IMR-90 (cell line): ENCODE measurements around the gene TMPRSS7. TPM values are rescaled to one million over a fixed set of nuclear protein-coding genes. Genes with fewer than 3 reads are reported as not detected.

Experiments used
- ATAC-seq: fragments of 200-7000 bp; cut with Tn5 transposase; 2 replicates; pipeline ENCODE4 v1.9.1; 2020; ENCODE audit warnings: low read depth, mild to moderate bottlenecking, moderate library complexity
- BruUV-seq: library from RNA; stranded (reverse); fragments of 400-500 nt; replicated peaks from 2 replicates; lab custom pipeline; 2021; lab: Mats Ljungman, UMichigan
- CTCF ChIA-PET: fragments of 300-600 bp; formaldehyde crosslinking; extraction: SDS; loops from one replicate; lab custom pipeline; 2021; ENCODE audit warnings: antibody characterized with exemption; lab: Yijun Ruan, JAX
- POLR2A ChIA-PET: fragments of 300-600 bp; sonication (Branson Sonifier 250); formaldehyde crosslinking; loops from one replicate; lab custom pipeline; 2022; ENCODE audit warnings: antibody characterized with exemption; ENCODE audit not compliant: unreplicated experiment; lab: Charles Lee
- DNase-seq: peaks from one replicate; pipeline ENCODE4 v3.0.0; 2013
- H2AFZ ChIP-seq: replicated peaks from 2 replicates; pipeline ENCODE3; 2013; ENCODE audit warnings: low read length, mild to moderate bottlenecking; ENCODE audit not compliant: poor library complexity
- H2AK5ac ChIP-seq: 2 replicates; pipeline ENCODE4 v1.6.1; 2013; ENCODE audit warnings: low read depth, low read length, inconsistent platforms
- H2AK9ac ChIP-seq: replicated peaks from 2 replicates; pipeline ENCODE3; 2013; ENCODE audit warnings: mild to moderate bottlenecking, low read depth, low read length, moderate library complexity; ENCODE audit not compliant: poor library complexity
- H2BK120ac ChIP-seq: 2 replicates; pipeline ENCODE4 v1.6.1; 2013; ENCODE audit warnings: low read depth, low read length, inconsistent platforms
- H2BK15ac ChIP-seq: 3 replicates; pipeline ENCODE4 v1.6.1; 2013; ENCODE audit warnings: low read depth, low read length, inconsistent platforms
- H2BK20ac ChIP-seq: 2 replicates; pipeline ENCODE4 v1.6.1; 2013; ENCODE audit warnings: low read depth, mild to moderate bottlenecking, inconsistent platforms, low read length, moderate library complexity
- H2BK5ac ChIP-seq: 2 replicates; pipeline ENCODE4 v1.6.1; 2013; ENCODE audit warnings: mild to moderate bottlenecking, low read depth, low read length, inconsistent platforms; ENCODE audit not compliant: poor library complexity, severe bottlenecking
- H3K14ac ChIP-seq: replicated peaks from 2 replicates; pipeline ENCODE4 v1.6.1; 2013; ENCODE audit warnings: low read depth, low read length, inconsistent platforms
- H3K18ac ChIP-seq: 2 replicates; pipeline ENCODE4 v1.6.1; 2013; ENCODE audit warnings: low read depth, low read length, control low read depth
- H3K23ac ChIP-seq: 2 replicates; pipeline ENCODE4 v1.6.1; 2013; ENCODE audit warnings: low read depth, low read length, inconsistent platforms
- H3K27ac ChIP-seq: 2 replicates; pipeline ENCODE4 v1.5.1; 2013; ENCODE audit warnings: mild to moderate bottlenecking, control low read depth, low read length; ENCODE audit not compliant: insufficient read depth
- H3K27me3 ChIP-seq: 2 replicates; pipeline ENCODE4 v1.6.1; 2013; ENCODE audit warnings: low read length; ENCODE audit not compliant: control insufficient read depth, insufficient read depth
- H3K36me3 ChIP-seq: 2 replicates; pipeline ENCODE4 v1.6.1; 2013; ENCODE audit warnings: low read length, mixed read lengths; ENCODE audit not compliant: control insufficient read depth, insufficient read depth
- H3K4ac ChIP-seq: 2 replicates; pipeline ENCODE4 v1.6.1; 2013; ENCODE audit warnings: low read depth, low read length, inconsistent platforms
- H3K4me1 ChIP-seq: 2 replicates; pipeline ENCODE4 v1.6.1; 2013; ENCODE audit warnings: low read length, mixed read lengths; ENCODE audit not compliant: control insufficient read depth, insufficient read depth
- H3K4me2 ChIP-seq: 2 replicates; pipeline ENCODE4 v1.6.1; 2013; ENCODE audit warnings: low read depth, mild to moderate bottlenecking, control low read depth, low read length, moderate library complexity
- H3K4me3 ChIP-seq: 2 replicates; pipeline ENCODE4 v1.5.1; 2013; ENCODE audit warnings: low read depth, mild to moderate bottlenecking, control low read depth, low read length, moderate library complexity; ENCODE audit not compliant: insufficient read depth
- H3K56ac ChIP-seq: 2 replicates; pipeline ENCODE4 v1.6.1; 2013; ENCODE audit warnings: low read length, inconsistent platforms; ENCODE audit not compliant: insufficient read depth; ENCODE audit errors: extremely low read depth
- H3K79me1 ChIP-seq, 2 experiments: 2 replicates each; pipeline ENCODE4 v1.6.1; 2013; ENCODE audit warnings: low read length in 2 of 2, inconsistent platforms in 1 of 2, low read depth in 1 of 2
- H3K9ac ChIP-seq: 2 replicates; pipeline ENCODE4 v1.6.1; 2013; ENCODE audit warnings: low read depth, low read length, control low read depth
- H3K9me1 ChIP-seq: 2 replicates; pipeline ENCODE4 v1.6.1; 2013; ENCODE audit warnings: low read length, inconsistent platforms; ENCODE audit not compliant: insufficient read depth
- H3K9me3 ChIP-seq: 2 replicates; pipeline ENCODE4 v1.6.1; 2013; ENCODE audit warnings: low read length; ENCODE audit not compliant: control insufficient read depth, insufficient read depth
- H4K20me1 ChIP-seq: 2 replicates; pipeline ENCODE4 v1.6.1; 2013; ENCODE audit warnings: low read length, inconsistent platforms; ENCODE audit not compliant: insufficient read depth
- H4K5ac ChIP-seq: 2 replicates; pipeline ENCODE4 v1.6.1; 2013; ENCODE audit warnings: mild to moderate bottlenecking, low read depth, low read length, control low read depth
- H4K8ac ChIP-seq, 2 experiments: 2 replicates each; pipeline ENCODE4 v1.6.1; 2013; ENCODE audit warnings: low read depth in 2 of 2, low read length in 2 of 2, control low read depth in 1 of 2, inconsistent platforms in 1 of 2
- H4K91ac ChIP-seq: 2 replicates; pipeline ENCODE4 v1.6.1; 2013; ENCODE audit warnings: low read depth, low read length, inconsistent platforms; ENCODE audit not compliant: insufficient read depth
- BHLHE40 ChIP-seq: fragments of 150-350 bp; IDR thresholded peaks from 2 replicates; pipeline ENCODE4 v1.6.1; 2016; ENCODE audit warnings: mild to moderate bottlenecking, low read depth, low read length
- CEBPB ChIP-seq: IDR thresholded peaks from 2 replicates; pipeline ENCODE4 v1.6.1; 2012; ENCODE audit warnings: low read depth, low read length, improper control_type of control experiment
- FOS ChIP-seq: fragments of 150-350 bp; IDR thresholded peaks from 2 replicates; pipeline ENCODE4 v1.6.1; 2016; ENCODE audit warnings: low read depth, low read length
- MAFK ChIP-seq: IDR thresholded peaks from 2 replicates; pipeline ENCODE4 v1.6.1; 2012; ENCODE audit warnings: low read depth, low read length, improper control_type of control experiment
- MAZ ChIP-seq: IDR thresholded peaks from 2 replicates; pipeline ENCODE4 v1.6.1; 2012; ENCODE audit warnings: low read depth, mild to moderate bottlenecking, low read length, improper control_type of control experiment, moderate library complexity, borderline replicate concordance
- NFE2L2 ChIP-seq: fragments of 150-350 bp; IDR thresholded peaks from 2 replicates; pipeline ENCODE4 v1.6.1; 2016; ENCODE audit warnings: low read depth, mild to moderate bottlenecking, low read length
- RAD21 ChIP-seq: IDR thresholded peaks from 2 replicates; pipeline ENCODE4 v1.6.1; 2012; ENCODE audit warnings: low read length, improper control_type of control experiment
- RCOR1 ChIP-seq: IDR thresholded peaks from 2 replicates; pipeline ENCODE4 v1.6.1; 2012; ENCODE audit warnings: mild to moderate bottlenecking, low read length, improper control_type of control experiment; ENCODE audit not compliant: insufficient replicate concordance
- RFX5 ChIP-seq: IDR thresholded peaks from 2 replicates; pipeline ENCODE4 v1.8.0; 2012; ENCODE audit warnings: low read depth, mild to moderate bottlenecking, low read length, moderate library complexity
- SMC3 ChIP-seq: fragments of 150-350 bp; IDR thresholded peaks from 2 replicates; pipeline ENCODE4 v1.6.1; 2016; ENCODE audit warnings: low read depth, mild to moderate bottlenecking, antibody characterized with exemption, low read length, moderate library complexity
- WGBS, 2 experiments: methylation state at CpG; one replicate each; pipeline versions ENCODE4 v1.1.5 to v1.1.7; 2013; ENCODE audit warnings: missing lambda C conversion rate in 2 of 2; ENCODE audit not compliant: insufficient read length in 1 of 2; ENCODE audit errors: extremely low coverage in 2 of 2; 5-methylcytosine and 5-hydroxymethylcytosine counted together
- dilution Hi-C: fragments of 300-500 bp; cut with HindIII; formaldehyde crosslinking; loops from one replicate; pipeline ENCODE4 v1.14.3; 2018; ENCODE audit warnings: low sequenced_read_pairs; ENCODE audit not compliant: unreplicated experiment
- in situ Hi-C: fragments of 300-500 bp; cut with MboI; formaldehyde crosslinking; loops from 3 replicates; pipeline ENCODE4 v1.14.3; 2019; ENCODE audit warnings: low sequenced_read_pairs, inconsistent platforms, mixed read lengths
- intact Hi-C: fragments of 100-400 bp; cut with micrococcal nuclease; formaldehyde crosslinking; loops from 2 replicates; pipeline ENCODE4 v1.10.0; 2022
- polyA plus RNA-seq, 3 experiments: library from polyadenylated mRNA; depleted of rRNA; stranded (reverse); fragments of >200 nt; gene quantifications; 2 replicates each; pipeline ENCODE4 v1.2.3, GENCODE V29; 2012; ENCODE audit warnings: low replicate concordance in 1 of 3
- total RNA-seq: library from RNA; depleted of rRNA; stranded (reverse); fragments of >200 nt; gene quantifications from 2 replicates; pipeline ENCODE4 v1.2.3, GENCODE V29; 2012
- TF ChIP-seq, protein P1 (sequence below): conservative IDR thresholded peaks from 2 replicates; pipeline ENCODE4 v1.5.1; 2012; ENCODE audit warnings: mild to moderate bottlenecking, low read depth, low read length, improper control_type of control experiment
- TF ChIP-seq, protein P2 (sequence below): fragments of 150-350 bp; IDR thresholded peaks from 2 replicates; pipeline ENCODE4 v1.6.1; 2017; ENCODE audit warnings: mild to moderate bottlenecking, antibody characterized with exemption, low read length, low read depth
- TF ChIP-seq, protein P3 (sequence below): fragments of 150-350 bp; IDR thresholded peaks from 2 replicates; pipeline ENCODE4 v1.6.1; 2016; ENCODE audit warnings: low read depth, mild to moderate bottlenecking, low read length, moderate library complexity, borderline replicate concordance

TMPRSS7 gene
- total and polyA plus RNA-seq, 2 of the 4 experiments (the other 2 are of a cell fraction): 0.07 TPM; not detected in 1

DNA sequence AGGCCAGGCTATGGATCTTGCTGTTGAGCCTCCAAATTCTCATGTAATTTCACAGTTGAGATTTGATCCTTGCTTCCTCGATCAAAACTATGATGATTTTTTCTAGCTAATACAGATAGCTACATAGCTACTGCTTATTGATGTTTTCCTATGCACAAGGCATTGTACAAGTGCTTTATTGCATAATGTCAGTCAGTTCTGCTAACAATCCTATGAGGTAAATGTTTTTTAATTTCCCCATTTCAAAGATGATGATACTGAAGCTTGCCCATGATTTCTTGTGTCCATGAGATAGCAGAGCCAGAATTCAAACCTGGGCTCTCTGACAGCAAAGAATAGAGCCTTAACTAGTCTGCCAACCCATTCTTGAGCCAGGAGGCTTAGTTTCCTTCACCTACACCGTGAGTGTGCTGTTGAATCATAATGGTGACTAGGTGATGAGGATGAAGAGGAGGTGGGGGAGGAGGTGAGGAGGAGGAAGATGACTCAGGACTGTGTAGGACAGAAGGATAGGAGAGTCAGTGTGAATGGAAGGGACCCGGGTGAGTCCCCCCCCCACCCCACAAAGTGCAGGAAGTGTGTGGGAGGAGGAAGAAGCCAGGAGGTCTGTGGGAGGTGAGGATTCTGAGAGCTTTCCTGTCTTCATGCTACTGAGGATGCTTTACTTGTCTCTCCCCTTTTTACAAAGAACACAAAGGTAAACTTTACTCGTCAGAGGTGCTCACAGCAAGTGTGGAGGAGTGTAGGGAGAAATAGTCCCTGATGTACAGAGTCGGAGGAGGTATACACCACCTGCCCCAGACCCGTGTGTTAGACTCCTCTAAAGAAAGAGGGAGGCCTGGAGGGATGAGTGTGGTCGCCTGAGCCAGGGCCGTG, 32.2 kb upstream of the TMPRSS7 start:
- Histone ChIP-seq H3K4me2 (no peak overlapping the region), H4K8ac (no peak overlapping the region; a peak in 1 of 4 replicates), H2BK20ac (no peak overlapping the region; the same call in 1 of the 2 replicates), H3K56ac (no peak overlapping the region), H3K27ac (no peak overlapping the region; the same call in 1 of the 2 replicates), H4K20me1 (no peaks in the 10 kb centered on the region), H2BK120ac (no peak overlapping the region; the same call in 1 of the 2 replicates), H4K5ac (no peak overlapping the region), H2AK9ac (no peak overlapping the region), H3K18ac (no peak overlapping the region), H3K23ac (no peak overlapping the region), H3K9me3 (no peaks in the 10 kb centered on the region), H3K79me1 (no peaks in the 10 kb centered on the region), H3K9ac (no peak overlapping the region), H2BK15ac (no peak overlapping the region), H3K4me3 (no peak overlapping the region), H3K9me1 (peaks cover 6% of the 10 kb centered on the region), H2AFZ (peak overlapping the region; percentile 3), H3K4me1 (peaks cover 6% of the 10 kb centered on the region), H2AK5ac (peak overlapping the region; percentile 35; the same call in 1 of the 2 replicates), H3K4ac (no peak overlapping the region; the same call in 1 of the 2 replicates), H3K27me3 (no peaks in the 10 kb centered on the region; the same call in 1 of the 2 replicates), H3K14ac (no peak overlapping the region), H3K36me3 (no peaks in the 10 kb centered on the region), H4K91ac (no peak overlapping the region), H2BK5ac (no peak overlapping the region)
- dilution Hi-C loops: no loop called here
- WGBS, 2 experiments: 80% methylated on average over 2 of the region's 8 CpGs; no CpG with 5 or more reads in 1 of the 2 experiments
- DNase-seq (peak; percentile 81), ATAC-seq (no peak)
- in situ Hi-C loops: no loop called here
- ChIA-PET POLR2A (no interaction called here), CTCF (interaction anchor here (0.7 to 1.4 kb wide), 3 partner anchors 11 to 41 kb away, joined by 3 read pairs; no protein-coding TSS in a partner anchor)
- intact Hi-C loops: no loop called here
- no TSS peak for BruUV-seq
- TF ChIP-seq, protein P1, sequence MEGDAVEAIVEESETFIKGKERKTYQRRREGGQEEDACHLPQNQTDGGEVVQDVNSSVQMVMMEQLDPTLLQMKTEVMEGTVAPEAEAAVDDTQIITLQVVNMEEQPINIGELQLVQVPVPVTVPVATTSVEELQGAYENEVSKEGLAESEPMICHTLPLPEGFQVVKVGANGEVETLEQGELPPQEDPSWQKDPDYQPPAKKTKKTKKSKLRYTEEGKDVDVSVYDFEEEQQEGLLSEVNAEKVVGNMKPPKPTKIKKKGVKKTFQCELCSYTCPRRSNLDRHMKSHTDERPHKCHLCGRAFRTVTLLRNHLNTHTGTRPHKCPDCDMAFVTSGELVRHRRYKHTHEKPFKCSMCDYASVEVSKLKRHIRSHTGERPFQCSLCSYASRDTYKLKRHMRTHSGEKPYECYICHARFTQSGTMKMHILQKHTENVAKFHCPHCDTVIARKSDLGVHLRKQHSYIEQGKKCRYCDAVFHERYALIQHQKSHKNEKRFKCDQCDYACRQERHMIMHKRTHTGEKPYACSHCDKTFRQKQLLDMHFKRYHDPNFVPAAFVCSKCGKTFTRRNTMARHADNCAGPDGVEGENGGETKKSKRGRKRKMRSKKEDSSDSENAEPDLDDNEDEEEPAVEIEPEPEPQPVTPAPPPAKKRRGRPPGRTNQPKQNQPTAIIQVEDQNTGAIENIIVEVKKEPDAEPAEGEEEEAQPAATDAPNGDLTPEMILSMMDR: no peak
- 0 out of 2 replicates have a peak, but pooled peaks have one; percentile 40 for TF ChIP-seq MAZ
- TF ChIP-seq, protein P2, sequence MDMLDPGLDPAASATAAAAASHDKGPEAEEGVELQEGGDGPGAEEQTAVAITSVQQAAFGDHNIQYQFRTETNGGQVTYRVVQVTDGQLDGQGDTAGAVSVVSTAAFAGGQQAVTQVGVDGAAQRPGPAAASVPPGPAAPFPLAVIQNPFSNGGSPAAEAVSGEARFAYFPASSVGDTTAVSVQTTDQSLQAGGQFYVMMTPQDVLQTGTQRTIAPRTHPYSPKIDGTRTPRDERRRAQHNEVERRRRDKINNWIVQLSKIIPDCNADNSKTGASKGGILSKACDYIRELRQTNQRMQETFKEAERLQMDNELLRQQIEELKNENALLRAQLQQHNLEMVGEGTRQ: no peak
- TF ChIP-seq CEBPB: peak; percentile 57; the same call in 1 of the 2 replicates
- TF ChIP-seq SMC3: no peak
- no peak for TF ChIP-seq RCOR1
- no peak for TF ChIP-seq NFE2L2
- no peak for TF ChIP-seq RAD21
- peak; percentile 36; the same call in 1 of the 2 replicates for TF ChIP-seq BHLHE40
- no peak for TF ChIP-seq RFX5
- TF ChIP-seq FOS: peak; percentile 65; the same call in 1 of the 2 replicates
- TF ChIP-seq MAFK: no peak
- TF ChIP-seq, protein P3, sequence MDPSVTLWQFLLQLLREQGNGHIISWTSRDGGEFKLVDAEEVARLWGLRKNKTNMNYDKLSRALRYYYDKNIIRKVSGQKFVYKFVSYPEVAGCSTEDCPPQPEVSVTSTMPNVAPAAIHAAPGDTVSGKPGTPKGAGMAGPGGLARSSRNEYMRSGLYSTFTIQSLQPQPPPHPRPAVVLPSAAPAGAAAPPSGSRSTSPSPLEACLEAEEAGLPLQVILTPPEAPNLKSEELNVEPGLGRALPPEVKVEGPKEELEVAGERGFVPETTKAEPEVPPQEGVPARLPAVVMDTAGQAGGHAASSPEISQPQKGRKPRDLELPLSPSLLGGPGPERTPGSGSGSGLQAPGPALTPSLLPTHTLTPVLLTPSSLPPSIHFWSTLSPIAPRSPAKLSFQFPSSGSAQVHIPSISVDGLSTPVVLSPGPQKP: no peak
